GM10847 (cell line): ENCODE data around the gene RNF169.

Source experiments
- POLR2A ChIP-seq: IDR thresholded peaks from 2 replicates; pipeline ENCODE4 v1.6.1; 2011; ENCODE audit not compliant: insufficient read length; ENCODE audit errors: extremely low read depth

The RNF169 gene

GRCh38 chr11:74743640-74744039 lies 5.0 kb upstream of the RNF169 start:
- TF ChIP-seq POLR2A: no peak

- no peak for TF ChIP-seq POLR2A
Measured at GRCh38 chr11:74744277-74744676, 4.4 kb upstream of the RNF169 start.

- no peak for TF ChIP-seq POLR2A
Measured at GRCh38 chr11:74746868-74747267, 1.8 kb upstream of the RNF169 start.

- peak; percentile 25 for TF ChIP-seq POLR2A
Measured at GRCh38 chr11:74749127-74749964, 697 bp downstream of the RNF169 start.

- TF ChIP-seq POLR2A: no peak
Measured at GRCh38 chr11:74749965-74750296, 1.3 kb downstream of the RNF169 start.

- TF ChIP-seq POLR2A: no peak
Measured at GRCh38 chr11:74751303-74751702, 2.7 kb downstream of the RNF169 start.

- TF ChIP-seq POLR2A: no peak
Measured at GRCh38 chr11:74754507-74755252, 6.0 kb downstream of the RNF169 start.

- no peak for TF ChIP-seq POLR2A
Measured at GRCh38 chr11:74755395-74755995, 6.8 kb downstream of the RNF169 start.

- TF ChIP-seq POLR2A: no peak
Measured at GRCh38 chr11:74756571-74756970, 7.9 kb downstream of the RNF169 start.

GRCh38 chr11:74766905-74767304 lies 18.3 kb downstream of the RNF169 start:
- TF ChIP-seq POLR2A: no peak

- TF ChIP-seq POLR2A: no peak
Measured at GRCh38 chr11:74769055-74769707, 20.5 kb downstream of the RNF169 start.

GRCh38 chr11:74770456-74770855 lies 21.8 kb downstream of the RNF169 start:
- no peak for TF ChIP-seq POLR2A

GRCh38 chr11:74771139-74771538 lies 22.5 kb downstream of the RNF169 start:
- no peak for TF ChIP-seq POLR2A

- TF ChIP-seq POLR2A: no peak
Measured at GRCh38 chr11:74773476-74773875, 24.8 kb downstream of the RNF169 start.

GRCh38 chr11:74775762-74776161 lies 27.1 kb downstream of the RNF169 start:
- TF ChIP-seq POLR2A: no peak
